ENCODE data around the gene LRRN2. TPM values are rescaled to one million over a fixed set of nuclear protein-coding genes. Genes with fewer than 3 reads are reported as not detected.

Gene LRRN2
- total and polyA plus RNA-seq, 7 donors, result 2.5 to 14.7 (median 4.9) TPM

- Histone ChIP-seq H3K9me3 (no peaks in the 10 kb centered on the region), H3K4me1 (no peaks in the 10 kb centered on the region), H3K27me3 (no peaks in the 10 kb centered on the region), H3K27ac (no peak overlapping the region), H3K36me3 (no peaks in the 10 kb centered on the region), H3K4me3 (no peak overlapping the region)
- TF ChIP-seq EP300 (IDR thresholded peaks at IDR 0.05) (no peak), CTCF (IDR thresholded peaks at IDR 0.05) (no peak), POLR2AphosphoS5 (IDR thresholded peaks at IDR 0.05) (no peak), POLR2A (IDR thresholded peaks at IDR 0.05) (no peak)
- intact Hi-C loops (cut with DNase I), result no loop called here
- no peak for DNase-seq
- WGBS, 2 donors, result 63 to 71% methylated on average over 6 of the region's 6 CpGs
Measured at GRCh38 chr1:204602111-204602579, 83.4 kb downstream of the LRRN2 start.

- DNase-seq, result no peak
- H3K27ac ChIP-seq, result no peak overlapping the region
- H3K36me3 ChIP-seq, result no peaks in the 10 kb centered on the region
- no peak overlapping the region for H3K4me3 ChIP-seq
- TF ChIP-seq POLR2A (IDR thresholded peaks at IDR 0.05), result no peak
- no peaks in the 10 kb centered on the region for H3K27me3 ChIP-seq
- H3K9me3 ChIP-seq, result no peaks in the 10 kb centered on the region
- intact Hi-C loops (cut with DNase I), result no loop called here
- WGBS, 2 donors, result 93 to 95% methylated on average over 4 of the region's 4 CpGs
- no peaks in the 10 kb centered on the region for H3K4me1 ChIP-seq
Measured at GRCh38 chr1:204600968-204601367, 84.6 kb downstream of the LRRN2 start.

GRCh38 chr1:204600203-204600602 lies 85.3 kb downstream of the LRRN2 start:
- Histone ChIP-seq H3K27me3 (no peaks in the 10 kb centered on the region), H3K4me1 (no peaks in the 10 kb centered on the region), H3K27ac (no peak overlapping the region), H3K36me3 (no peaks in the 10 kb centered on the region), H3K4me3 (no peak overlapping the region), H3K9me3 (no peaks in the 10 kb centered on the region)
- 90% methylated on average over 5 of the region's 5 CpGs for WGBS, 2 donors
- TF ChIP-seq EP300 (IDR thresholded peaks at IDR 0.05) (no peak), POLR2AphosphoS5 (IDR thresholded peaks at IDR 0.05) (no peak), POLR2A (IDR thresholded peaks at IDR 0.05) (no peak), CTCF (IDR thresholded peaks at IDR 0.05) (no peak)
- intact Hi-C loops (cut with DNase I), result no loop called here
- DNase-seq, result no peak

- DNase-seq, result no peak
- no peaks in the 10 kb centered on the region for H3K4me1 ChIP-seq
- no peaks in the 10 kb centered on the region for H3K27me3 ChIP-seq
- intact Hi-C loops (cut with DNase I), result no loop called here
- H3K9me3 ChIP-seq, result no peaks in the 10 kb centered on the region
- no peak for TF ChIP-seq CTCF (IDR thresholded peaks at IDR 0.05)
- H3K4me3 ChIP-seq, result no peak overlapping the region
- H3K27ac ChIP-seq, result no peak overlapping the region
- no peaks in the 10 kb centered on the region for H3K36me3 ChIP-seq
- 92 to 93% methylated on average over 10 of the region's 10 CpGs for WGBS, 2 donors
Measured at GRCh38 chr1:204599596-204599995, 85.9 kb downstream of the LRRN2 start.

GRCh38 chr1:204599098-204599497 lies 86.4 kb downstream of the LRRN2 start:
- TF ChIP-seq POLR2A (IDR thresholded peaks at IDR 0.05) (no peak), POLR2AphosphoS5 (IDR thresholded peaks at IDR 0.05) (no peak), EP300 (IDR thresholded peaks at IDR 0.05) (no peak), CTCF (IDR thresholded peaks at IDR 0.05) (no peak)
- H3K4me1 ChIP-seq, result no peaks in the 10 kb centered on the region
- no peaks in the 10 kb centered on the region for H3K27me3 ChIP-seq
- WGBS, 2 donors, result 83% methylated on average over 8 of the region's 8 CpGs
- H3K9me3 ChIP-seq, result no peaks in the 10 kb centered on the region
- H3K4me3 ChIP-seq, result no peak overlapping the region
- no peaks in the 10 kb centered on the region for H3K36me3 ChIP-seq
- intact Hi-C loops (cut with DNase I), result no loop called here
- no peak overlapping the region for H3K27ac ChIP-seq
- DNase-seq, result no peak

Data from sigmoid colon (tissue), 7 donors.